HG03354 (cell line): ENCODE measurements around the gene TNFRSF12A.

Source experiments
- ATAC-seq: cut with Tn5 transposase; IDR thresholded peaks from one replicate; pipeline ENCODE4 v1.9.1; 2021; ENCODE audit warnings: mild to moderate bottlenecking; ENCODE audit not compliant: unreplicated experiment, poor library complexity, severe bottlenecking

TNFRSF12A gene

GRCh38 chr16:3020247-3020603, at the start of gene TNFRSF12A:
Gene TNFRSF12A (plus strand): TSS chr16:3020368. CDS start chr16:3020398, 30 bp downstream.
- ATAC-seq = no peak

GRCh38 chr16:2970563-2970962, 49.6 kb upstream of the TNFRSF12A start:
- ATAC-seq = no peak

GRCh38 chr16:2971134-2971984, 48.8 kb upstream of the TNFRSF12A start:
- no peak for ATAC-seq

- no peak for ATAC-seq
Observed at GRCh38 chr16:2971985-2972784, 48.0 kb upstream of the TNFRSF12A start.

- no peak for ATAC-seq
Observed at GRCh38 chr16:2973093-2973492, 47.1 kb upstream of the TNFRSF12A start.

GRCh38 chr16:2973605-2974318, 46.4 kb upstream of the TNFRSF12A start:
- no peak for ATAC-seq

- no peak for ATAC-seq
Observed at GRCh38 chr16:2974319-2975056, 45.7 kb upstream of the TNFRSF12A start.

GRCh38 chr16:2975161-2975795, 44.9 kb upstream of the TNFRSF12A start:
- ATAC-seq = no peak

- no peak for ATAC-seq
Observed at GRCh38 chr16:2976201-2976600, 44.0 kb upstream of the TNFRSF12A start.

- no peak for ATAC-seq
Observed at GRCh38 chr16:2976673-2977072, 43.5 kb upstream of the TNFRSF12A start.

GRCh38 chr16:2977440-2977839, 42.7 kb upstream of the TNFRSF12A start:
- no peak for ATAC-seq

- ATAC-seq = peak; percentile 3
Observed at GRCh38 chr16:2979669-2980226, 40.4 kb upstream of the TNFRSF12A start.

- ATAC-seq = peak; percentile 77
Observed at GRCh38 chr16:2980227-2981176, 39.7 kb upstream of the TNFRSF12A start, which contains the start of gene PKMYT1. Gene PKMYT1 (minus strand): TSS chr16:2980446. CDS start chr16:2979657, 789 bp downstream.

GRCh38 chr16:2981177-2981898, 38.8 kb upstream of the TNFRSF12A start:
- no peak for ATAC-seq

- no peak for ATAC-seq
Observed at GRCh38 chr16:2981899-2982250, 38.3 kb upstream of the TNFRSF12A start.

- ATAC-seq = no peak
Observed at GRCh38 chr16:2982402-2982801, 37.8 kb upstream of the TNFRSF12A start.

GRCh38 chr16:2983706-2984136, 36.4 kb upstream of the TNFRSF12A start:
- ATAC-seq = no peak
